GM18502 (cell line): ENCODE results near the gene DSCAM.
"Not testable (repeated sequence)": the region's sequence is repeated elsewhere in the genome, so short reads cannot be mapped to it uniquely, and the experiment has no call there.

Experiments used
- ATAC-seq: cut with Tn5 transposase; IDR thresholded peaks from one replicate; pipeline ENCODE4 v1.9.1; 2021; ENCODE audit warnings: mild to moderate bottlenecking; ENCODE audit not compliant: unreplicated experiment, poor library complexity

Gene DSCAM

GRCh38 chr21:40846587-40847411 is at the start of gene DSCAM:
Gene DSCAM (minus strand): TSS chr21:40847158. CDS start chr21:40846661, 497 bp downstream.
- no peak for ATAC-seq

GRCh38 chr21:40895697-40896096 is 48.7 kb upstream of the DSCAM start:
- ATAC-seq: not testable (repeated sequence)

- ATAC-seq: no peak
Observed at GRCh38 chr21:40886931-40887330, 40.0 kb upstream of the DSCAM start.

GRCh38 chr21:40886006-40886405 is 39.0 kb upstream of the DSCAM start:
- no peak for ATAC-seq

GRCh38 chr21:40882192-40882915 is 35.4 kb upstream of the DSCAM start:
- ATAC-seq: no peak

GRCh38 chr21:40881767-40882166 is 34.8 kb upstream of the DSCAM start:
- ATAC-seq: no peak

GRCh38 chr21:40871099-40871498 is 24.1 kb upstream of the DSCAM start:
- ATAC-seq: no peak

GRCh38 chr21:40863839-40864238 is 16.9 kb upstream of the DSCAM start:
- ATAC-seq: no peak

- no peak for ATAC-seq
Observed at GRCh38 chr21:40858517-40858916, 11.6 kb upstream of the DSCAM start.

- no peak for ATAC-seq
Observed at GRCh38 chr21:40853956-40854688, 7.2 kb upstream of the DSCAM start.

GRCh38 chr21:40852563-40852962 is 5.6 kb upstream of the DSCAM start:
- no peak for ATAC-seq

GRCh38 chr21:40851749-40852148 is 4.8 kb upstream of the DSCAM start:
- ATAC-seq: no peak

GRCh38 chr21:40850071-40850470 is 3.1 kb upstream of the DSCAM start:
- ATAC-seq: no peak

- no peak for ATAC-seq
Observed at GRCh38 chr21:40847951-40848350, 993 bp upstream of the DSCAM start.

GRCh38 chr21:40846103-40846502 is 855 bp downstream of the DSCAM start:
- ATAC-seq: no peak

GRCh38 chr21:40845441-40845995 is 1.4 kb downstream of the DSCAM start:
- ATAC-seq: no peak

- no peak for ATAC-seq
Observed at GRCh38 chr21:40844935-40845334, 2.0 kb downstream of the DSCAM start.

GRCh38 chr21:40842197-40842552 is 4.8 kb downstream of the DSCAM start:
- ATAC-seq: no peak

- ATAC-seq: no peak
Observed at GRCh38 chr21:40841524-40842196, 5.3 kb downstream of the DSCAM start.
